M059J (cell line): ENCODE results near the gene PJVK. TPM values are rescaled to one million over a fixed set of nuclear protein-coding genes. Genes with fewer than 3 reads are reported as not detected.
A peak's percentile ranks its signal among the peaks of the same experiment; 100 is the strongest.

Experiments
- DNase-seq: peaks from one replicate; pipeline ENCODE4 v3.0.0-alpha.2; 2012; ENCODE audit warnings: low read depth
- total RNA-seq: library from RNA; depleted of rRNA; stranded (reverse); fragments of >200 nt; shearing (Covaris generic); gene quantifications from 2 replicates; pipeline ENCODE4 v1.2.3, GENCODE V29; 2014; rRNA removed

The PJVK gene
- total RNA-seq, 1 experiment from 2014 or later: not detected

DNA sequence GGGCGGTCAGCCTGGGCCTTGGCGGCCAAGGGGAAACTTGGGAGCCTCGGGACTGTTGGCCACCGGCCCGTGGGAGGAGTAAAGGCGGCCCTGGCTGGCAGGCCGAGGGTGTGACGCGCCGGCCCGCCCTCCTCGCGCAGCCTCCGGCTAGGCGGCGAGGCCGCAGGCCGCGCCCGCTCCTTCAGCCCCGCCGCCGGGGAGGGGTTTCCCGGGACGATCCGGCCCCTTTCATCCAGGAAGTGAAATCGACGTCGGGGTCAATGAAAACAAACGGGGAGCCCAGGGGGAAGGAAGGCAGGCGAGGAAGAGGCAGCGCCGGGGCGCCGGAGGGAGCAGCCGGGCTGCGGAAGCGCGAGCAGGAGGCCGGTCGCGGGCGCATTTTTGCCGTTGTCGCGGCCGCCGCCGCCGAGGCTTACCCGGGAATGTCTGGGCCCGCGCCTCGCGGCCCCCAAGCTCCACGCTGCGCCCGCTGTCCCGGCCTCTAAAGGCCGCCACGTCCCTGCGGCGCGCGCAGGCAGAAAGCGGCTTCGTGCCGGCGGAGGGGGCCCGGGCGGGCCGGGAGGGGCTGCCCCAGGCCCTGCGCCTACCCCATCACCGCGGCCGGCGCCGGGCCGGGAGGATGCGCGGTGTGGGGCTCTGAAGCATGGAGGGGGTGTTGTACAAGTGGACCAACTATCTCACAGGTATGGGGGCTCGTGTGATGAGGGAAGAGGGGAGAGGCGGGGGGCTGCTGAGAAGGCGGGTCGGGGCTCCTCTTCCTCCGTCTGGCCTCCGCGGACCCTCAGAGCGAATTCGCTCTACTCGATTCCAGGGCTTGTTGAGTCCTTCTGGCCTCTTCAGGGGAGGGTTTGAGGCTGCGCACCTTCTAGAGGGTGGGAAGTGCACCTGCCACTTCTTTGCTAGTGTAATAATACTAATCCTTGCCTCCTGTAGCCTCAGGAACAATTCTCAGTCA lies 29.3 kb downstream of the PJVK start, which contains the start of gene PLEKHA3:
PLEKHA3 (plus strand) TSS at position 231 of the 955 bp plus-strand sequence; CDS start at position 644, 413 bp downstream.
- DNase-seq: peak; percentile 96

DNA sequence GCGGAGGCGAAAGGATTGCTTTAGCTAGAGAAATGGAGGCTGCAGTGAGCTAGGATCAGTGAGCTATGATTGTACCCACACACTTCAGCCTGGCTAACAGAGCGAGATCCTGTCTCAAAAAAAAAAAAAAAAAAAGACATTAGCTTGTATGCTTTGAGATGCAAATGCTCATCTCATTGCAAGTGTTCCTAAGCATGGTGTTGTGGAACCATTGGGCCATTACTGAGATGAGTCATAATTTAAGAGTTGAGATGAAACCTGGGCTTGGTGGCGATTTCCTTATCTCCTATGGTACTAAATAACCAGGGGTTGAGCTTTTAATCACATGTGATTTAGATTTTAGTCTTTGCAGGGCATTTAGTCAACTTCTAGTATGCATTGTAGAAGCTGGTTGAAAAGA lies 31.3 kb downstream of the PJVK start:
- peak; percentile 28 for DNase-seq

DNA sequence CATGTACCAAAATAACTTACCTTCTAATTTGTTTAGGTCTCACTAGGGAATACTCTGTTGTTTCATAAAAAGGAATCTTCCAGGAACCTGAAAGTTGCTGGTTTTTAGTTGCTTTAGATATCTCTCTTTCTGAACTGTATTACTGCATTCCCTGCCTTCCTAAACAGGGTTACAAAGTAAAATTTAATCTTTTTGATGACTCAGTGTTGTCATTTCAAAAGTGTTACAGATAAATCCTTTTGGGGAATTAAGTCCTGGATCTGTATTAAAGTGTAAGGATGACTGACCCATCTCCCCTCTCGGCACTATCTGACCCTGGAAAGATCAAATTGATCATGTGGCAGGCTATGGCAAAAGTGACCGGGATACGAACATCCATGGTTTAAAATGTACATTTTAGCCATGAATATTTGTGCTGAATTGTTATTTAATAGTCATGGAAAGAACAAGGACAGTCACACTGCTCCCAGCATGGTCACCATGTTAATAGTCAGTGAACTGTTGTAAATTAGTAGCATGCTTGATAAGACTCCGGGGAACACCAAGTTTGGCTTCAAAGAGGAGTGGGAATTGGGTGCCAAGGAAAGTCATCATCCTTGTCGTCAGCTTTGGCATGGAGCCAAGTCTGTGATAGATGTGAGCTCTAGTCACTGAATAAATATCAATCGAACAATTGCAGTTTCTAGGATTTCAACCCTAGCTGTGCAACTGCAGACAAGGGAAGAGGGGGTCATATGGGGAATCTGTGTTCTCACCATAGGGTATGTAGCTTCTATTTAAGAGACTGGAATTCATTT lies 33.3 kb downstream of the PJVK start:
- DNase-seq: peak; percentile 39

DNA sequence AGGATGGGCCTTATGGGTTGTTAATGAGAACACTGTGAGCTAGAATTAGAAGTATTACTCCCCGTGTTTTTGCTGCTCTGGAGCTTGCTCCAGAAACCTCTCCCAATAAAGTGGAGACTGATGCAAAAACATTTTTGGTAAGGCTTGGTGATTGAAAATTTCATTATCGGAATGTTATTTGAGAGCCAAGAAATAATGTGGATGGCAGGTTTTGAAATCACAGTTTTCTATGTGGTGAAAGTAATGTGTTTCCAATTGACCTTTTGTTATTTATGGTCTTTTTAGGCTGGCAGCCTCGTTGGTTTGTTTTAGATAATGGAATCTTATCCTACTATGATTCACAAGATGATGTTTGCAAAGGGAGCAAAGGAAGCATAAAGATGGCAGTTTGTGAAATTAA lies 34.2 kb downstream of the PJVK start:
- no peak for DNase-seq

DNA sequence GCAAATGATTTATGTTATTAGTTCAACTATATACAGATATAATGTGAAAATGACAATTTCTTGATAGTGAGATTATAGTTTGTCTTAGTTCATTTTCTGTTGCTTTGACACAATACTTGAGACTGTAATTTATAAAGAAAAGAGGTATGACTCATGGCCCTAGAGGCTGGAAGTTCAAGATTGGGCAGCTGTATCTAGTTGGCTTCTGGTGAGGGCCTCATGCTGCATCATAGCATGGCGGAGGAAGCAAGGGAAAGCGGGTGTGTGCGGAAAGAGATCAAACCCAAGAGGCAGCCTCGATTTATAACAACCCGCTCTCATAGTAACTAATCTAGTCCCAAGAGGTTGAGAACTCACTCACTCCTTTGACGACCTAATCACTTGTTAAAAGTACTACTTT lies 40.4 kb downstream of the PJVK start:
- DNase-seq: no peak

DNA sequence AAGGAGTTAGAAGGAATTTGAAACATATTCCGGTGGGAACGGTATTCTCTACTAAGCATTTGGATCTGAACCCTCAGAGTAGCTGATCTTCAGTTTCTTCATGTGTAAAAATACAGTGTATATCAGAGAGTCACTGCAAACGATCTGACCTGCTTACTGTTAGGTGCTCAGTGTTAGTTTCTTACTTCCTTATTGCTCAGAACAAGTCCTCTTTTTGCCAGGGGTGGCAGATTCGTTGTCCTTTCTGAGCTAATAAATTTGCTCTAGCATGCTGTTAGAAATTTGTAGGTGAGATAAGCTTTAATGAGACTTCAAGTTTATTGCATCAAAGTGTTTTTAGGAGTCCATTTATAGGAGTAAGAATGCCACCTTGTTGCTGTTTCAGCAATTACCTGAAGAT lies 44.9 kb downstream of the PJVK start:
- DNase-seq: no peak

DNA sequence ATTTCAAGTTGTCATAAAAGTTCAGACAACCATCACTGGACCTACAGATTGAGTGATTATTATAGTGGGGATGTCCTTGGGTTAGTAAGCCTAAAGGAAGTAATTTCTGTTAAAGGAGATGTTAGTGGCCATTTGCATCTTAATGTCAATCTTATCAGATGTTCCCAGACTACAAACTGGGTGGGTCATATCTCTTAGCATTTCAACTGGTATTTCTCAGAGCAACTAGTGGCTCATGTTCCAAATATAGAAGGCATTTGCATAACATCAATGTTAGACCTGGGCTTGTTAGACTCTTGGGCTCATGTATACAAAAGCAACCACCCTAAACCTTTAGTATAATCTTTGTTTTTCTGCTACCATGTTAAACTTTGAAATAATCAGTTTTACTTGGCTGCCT lies 47.0 kb downstream of the PJVK start:
- DNase-seq: no peak

DNA sequence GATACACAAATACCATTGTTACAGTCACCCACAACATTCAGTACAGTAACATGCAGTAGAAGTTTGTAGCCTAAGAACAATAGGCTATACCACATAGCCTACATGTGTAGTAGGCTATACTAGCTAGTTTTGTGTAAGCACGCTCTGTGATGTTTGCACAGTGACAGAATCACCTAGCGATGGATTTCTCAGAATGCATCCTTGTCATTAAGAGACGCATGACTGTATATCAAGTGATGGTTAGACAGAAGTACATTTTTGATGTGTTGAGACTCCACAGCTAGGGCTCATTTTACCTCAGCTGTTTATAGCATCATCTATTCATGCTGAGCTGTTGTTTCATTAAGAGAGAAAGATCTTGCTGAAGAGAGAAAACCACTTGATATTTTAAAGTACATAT lies 48.5 kb downstream of the PJVK start:
- DNase-seq: no peak

DNA sequence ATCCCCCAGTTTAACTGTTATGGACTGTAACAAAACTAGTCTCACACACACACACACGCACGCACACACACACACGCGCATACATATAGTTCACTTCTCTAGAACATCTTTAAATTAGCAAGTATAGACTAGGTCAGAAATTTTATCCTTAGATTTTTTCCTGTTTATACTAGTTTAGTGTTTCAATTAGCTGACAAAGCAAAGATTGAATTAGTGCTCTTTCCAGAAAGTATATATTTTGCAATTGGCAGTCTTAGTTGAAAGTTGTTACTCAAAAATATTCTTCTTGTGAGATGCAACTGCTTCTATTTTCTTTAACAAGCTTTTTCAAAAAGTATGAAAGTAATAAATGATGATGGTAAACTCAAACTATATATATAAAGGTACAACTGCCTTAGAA lies 51.6 kb downstream of the PJVK start:
- DNase-seq: no peak

DNA sequence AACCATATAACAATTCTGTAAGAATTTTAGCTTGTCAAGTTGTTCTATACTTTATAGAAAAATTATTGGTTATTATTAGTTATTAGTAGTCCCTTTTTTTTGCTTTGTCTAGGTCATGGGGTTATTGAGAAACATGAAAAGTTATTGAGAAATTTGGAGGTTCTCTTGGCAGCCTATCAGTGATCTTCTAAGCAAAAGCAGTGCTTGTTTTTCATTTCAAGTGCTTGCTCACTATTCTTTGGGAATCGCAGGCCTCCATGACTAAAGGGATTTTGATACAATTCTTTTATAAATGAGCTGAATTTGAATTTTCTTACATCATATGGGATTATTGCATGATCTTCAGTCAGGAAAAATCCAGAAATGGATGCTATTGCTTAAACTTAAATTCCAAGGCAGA lies 54.9 kb downstream of the PJVK start:
- no peak for DNase-seq

DNA sequence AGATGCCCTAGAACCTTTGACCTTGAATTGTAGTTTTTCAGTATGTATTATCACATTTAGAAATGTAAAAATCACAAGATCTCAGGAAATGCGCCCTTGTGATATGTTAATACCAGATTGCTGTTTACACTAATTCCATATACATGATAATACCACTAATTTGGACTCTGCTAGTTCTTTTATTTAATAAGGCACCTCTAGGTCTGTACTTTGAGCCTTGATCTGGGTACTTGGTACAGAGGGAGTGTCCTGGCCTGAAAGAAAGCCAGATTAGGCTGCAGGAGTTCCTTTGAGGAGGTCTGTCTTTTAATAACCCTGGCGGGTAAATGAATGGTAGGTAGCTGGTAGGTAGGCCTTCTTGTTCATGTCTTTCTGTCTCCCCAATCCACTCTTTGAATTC lies 55.3 kb downstream of the PJVK start:
- no peak for DNase-seq

DNA sequence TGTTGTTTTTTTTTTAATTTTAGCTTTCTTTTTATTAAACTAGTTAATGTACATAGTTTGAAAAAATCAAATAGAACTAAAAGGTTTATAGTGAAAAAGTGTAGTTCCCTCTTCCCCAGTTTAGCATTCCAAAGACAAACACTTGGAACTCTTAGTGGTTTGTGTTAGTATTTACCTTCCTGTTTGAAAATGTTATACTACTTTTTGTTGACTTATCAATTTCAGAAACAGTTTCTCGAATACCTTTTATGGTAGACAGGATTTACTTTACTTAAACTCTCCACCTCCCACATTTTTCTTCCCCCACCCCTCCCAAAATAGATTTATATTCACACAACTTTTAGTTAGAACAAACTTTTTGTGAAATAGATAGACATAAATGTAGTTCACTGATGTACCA lies 55.8 kb downstream of the PJVK start:
- no peak for DNase-seq

DNA sequence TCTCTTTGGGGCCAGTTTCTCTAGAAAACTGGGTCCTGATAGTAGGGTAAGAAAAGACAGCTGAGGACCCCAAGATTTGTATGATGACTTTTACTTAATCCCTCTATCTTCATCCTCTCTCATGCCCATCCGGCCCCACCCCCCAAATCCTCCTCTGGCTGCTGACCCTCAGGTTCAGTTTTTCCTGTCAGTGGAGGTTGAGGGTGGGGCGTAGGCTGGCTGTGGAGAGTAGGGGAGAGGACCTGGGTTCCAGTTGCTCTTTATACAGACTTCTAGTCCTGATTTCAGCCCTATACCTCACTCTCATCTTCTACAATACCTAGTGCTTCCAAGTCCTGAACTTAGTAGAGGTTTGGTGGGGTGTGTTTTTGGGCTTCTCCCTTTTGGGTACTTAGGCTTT lies 57.5 kb downstream of the PJVK start:
- DNase-seq: no peak

DNA sequence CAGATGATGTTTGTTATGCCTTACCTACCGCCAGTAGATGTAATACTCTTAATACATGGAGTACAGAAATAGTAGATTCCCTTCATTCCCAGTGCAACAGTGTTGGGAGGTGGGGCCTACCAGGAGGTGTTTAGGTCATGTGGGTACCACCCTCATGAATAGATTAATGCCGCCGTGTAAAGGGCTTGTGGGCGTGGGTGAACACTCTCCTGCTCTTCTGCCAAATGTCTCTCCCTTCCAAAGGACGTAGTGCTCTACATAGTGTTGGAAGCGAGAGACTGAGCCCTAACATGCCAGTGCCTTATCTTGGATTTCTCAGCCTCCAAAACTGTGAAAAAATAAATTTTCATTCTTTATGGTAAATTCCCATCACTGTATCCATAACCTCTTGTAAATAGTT lies 59.2 kb downstream of the PJVK start:
- no peak for DNase-seq

Other genes starting within 250 kb of the PJVK start
- gene PRKRA, start 203 bp upstream of the PJVK start, total RNA-seq: 41.5 and 53.7 TPM in 2 replicates
- gene FKBP7, start 27.2 kb downstream of the PJVK start, total RNA-seq: 35.4 and 49.4 TPM in 2 replicates
- 7.6 and 17.0 TPM in 2 replicates for gene PLEKHA3, start 29.1 kb downstream of the PJVK start, total RNA-seq